ENCODE data around the gene ETAA1. TPM values are rescaled to one million over a fixed set of nuclear protein-coding genes. Genes with fewer than 3 reads are reported as not detected.

ETAA1 gene
- total and polyA plus RNA-seq, 2 of the 13 experiments (the other 11 are each of a cell fraction or from before 2014, with no cell fraction given) = 9.1 to 16.2 TPM

DNA sequence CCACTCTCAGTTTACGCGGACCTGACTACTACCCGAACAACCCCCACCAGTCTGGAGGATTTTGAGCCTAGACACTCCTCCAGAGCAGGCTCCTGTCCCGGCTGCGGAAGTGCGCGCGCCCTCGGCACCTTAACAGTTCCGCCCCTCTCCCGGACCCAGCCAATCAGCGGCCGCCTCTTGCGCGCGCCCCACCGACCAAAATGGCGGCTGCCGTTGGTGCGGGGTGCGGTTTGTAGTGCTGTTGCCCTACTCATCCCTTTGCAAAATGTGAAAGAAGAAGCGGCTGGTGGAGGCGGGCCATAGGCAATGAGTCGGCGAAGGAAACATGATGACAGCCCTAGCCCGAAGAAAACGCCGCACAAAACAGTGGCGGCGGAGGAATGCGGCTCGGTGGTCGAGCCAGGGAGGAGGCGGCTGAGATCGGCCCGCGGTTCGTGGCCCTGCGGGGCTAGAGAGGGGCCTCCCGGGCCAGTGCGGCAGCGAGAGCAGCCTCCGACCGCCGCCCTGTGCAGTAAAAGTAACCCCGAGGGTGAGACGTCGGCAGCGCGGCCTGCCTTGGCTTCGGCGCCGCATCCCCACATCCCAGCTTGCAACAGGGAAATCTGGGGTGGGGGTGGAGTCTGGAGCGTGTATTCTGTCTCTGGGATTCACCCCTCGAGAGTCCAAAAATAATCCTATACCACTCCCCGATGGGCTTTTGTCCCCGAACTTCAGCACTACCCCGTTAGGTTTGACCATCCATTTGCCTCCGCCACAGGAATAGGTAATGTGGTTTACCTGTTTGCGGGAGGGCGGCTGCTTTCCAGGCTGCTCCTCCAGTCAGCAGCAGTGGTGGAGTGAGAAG, at the start of gene ETAA1 (continued):
- TF ChIP-seq, protein P1, sequence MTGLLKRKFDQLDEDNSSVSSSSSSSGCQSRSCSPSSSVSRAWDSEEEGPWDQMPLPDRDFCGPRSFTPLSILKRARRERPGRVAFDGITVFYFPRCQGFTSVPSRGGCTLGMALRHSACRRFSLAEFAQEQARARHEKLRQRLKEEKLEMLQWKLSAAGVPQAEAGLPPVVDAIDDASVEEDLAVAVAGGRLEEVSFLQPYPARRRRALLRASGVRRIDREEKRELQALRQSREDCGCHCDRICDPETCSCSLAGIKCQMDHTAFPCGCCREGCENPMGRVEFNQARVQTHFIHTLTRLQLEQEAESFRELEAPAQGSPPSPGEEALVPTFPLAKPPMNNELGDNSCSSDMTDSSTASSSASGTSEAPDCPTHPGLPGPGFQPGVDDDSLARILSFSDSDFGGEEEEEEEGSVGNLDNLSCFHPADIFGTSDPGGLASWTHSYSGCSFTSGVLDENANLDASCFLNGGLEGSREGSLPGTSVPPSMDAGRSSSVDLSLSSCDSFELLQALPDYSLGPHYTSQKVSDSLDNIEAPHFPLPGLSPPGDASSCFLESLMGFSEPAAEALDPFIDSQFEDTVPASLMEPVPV (CRISPR knock-in tag; IDR thresholded peaks at IDR 0.05) = 0 out of 2 replicates have a peak, but pooled peaks have one; percentile 14
- no peak for TF ChIP-seq ZZZ3 (CRISPR knock-in tag; IDR thresholded peaks at IDR 0.05; ENCODE audit: borderline replicate concordance)
- TF ChIP-seq EED (CRISPR knock-in tag; IDR thresholded peaks at IDR 0.05) = peak; percentile 79
- TF ChIP-seq TSC22D2 (CRISPR knock-in tag; IDR thresholded peaks at IDR 0.05; ENCODE audit: borderline replicate concordance) = no peak; the same call in 1 of the 2 replicates
- TF ChIP-seq, protein P2, sequence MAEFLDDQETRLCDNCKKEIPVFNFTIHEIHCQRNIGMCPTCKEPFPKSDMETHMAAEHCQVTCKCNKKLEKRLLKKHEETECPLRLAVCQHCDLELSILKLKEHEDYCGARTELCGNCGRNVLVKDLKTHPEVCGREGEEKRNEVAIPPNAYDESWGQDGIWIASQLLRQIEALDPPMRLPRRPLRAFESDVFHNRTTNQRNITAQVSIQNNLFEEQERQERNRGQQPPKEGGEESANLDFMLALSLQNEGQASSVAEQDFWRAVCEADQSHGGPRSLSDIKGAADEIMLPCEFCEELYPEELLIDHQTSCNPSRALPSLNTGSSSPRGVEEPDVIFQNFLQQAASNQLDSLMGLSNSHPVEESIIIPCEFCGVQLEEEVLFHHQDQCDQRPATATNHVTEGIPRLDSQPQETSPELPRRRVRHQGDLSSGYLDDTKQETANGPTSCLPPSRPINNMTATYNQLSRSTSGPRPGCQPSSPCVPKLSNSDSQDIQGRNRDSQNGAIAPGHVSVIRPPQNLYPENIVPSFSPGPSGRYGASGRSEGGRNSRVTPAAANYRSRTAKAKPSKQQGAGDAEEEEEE (CRISPR knock-in tag; IDR thresholded peaks at IDR 0.05; ENCODE audit: borderline replicate concordance) = no peak
- peak; percentile 54; the same call in 1 of the 2 replicates for TF ChIP-seq NFKBIZ (CRISPR knock-in tag; IDR thresholded peaks at IDR 0.05)
- TF ChIP-seq, protein P3, sequence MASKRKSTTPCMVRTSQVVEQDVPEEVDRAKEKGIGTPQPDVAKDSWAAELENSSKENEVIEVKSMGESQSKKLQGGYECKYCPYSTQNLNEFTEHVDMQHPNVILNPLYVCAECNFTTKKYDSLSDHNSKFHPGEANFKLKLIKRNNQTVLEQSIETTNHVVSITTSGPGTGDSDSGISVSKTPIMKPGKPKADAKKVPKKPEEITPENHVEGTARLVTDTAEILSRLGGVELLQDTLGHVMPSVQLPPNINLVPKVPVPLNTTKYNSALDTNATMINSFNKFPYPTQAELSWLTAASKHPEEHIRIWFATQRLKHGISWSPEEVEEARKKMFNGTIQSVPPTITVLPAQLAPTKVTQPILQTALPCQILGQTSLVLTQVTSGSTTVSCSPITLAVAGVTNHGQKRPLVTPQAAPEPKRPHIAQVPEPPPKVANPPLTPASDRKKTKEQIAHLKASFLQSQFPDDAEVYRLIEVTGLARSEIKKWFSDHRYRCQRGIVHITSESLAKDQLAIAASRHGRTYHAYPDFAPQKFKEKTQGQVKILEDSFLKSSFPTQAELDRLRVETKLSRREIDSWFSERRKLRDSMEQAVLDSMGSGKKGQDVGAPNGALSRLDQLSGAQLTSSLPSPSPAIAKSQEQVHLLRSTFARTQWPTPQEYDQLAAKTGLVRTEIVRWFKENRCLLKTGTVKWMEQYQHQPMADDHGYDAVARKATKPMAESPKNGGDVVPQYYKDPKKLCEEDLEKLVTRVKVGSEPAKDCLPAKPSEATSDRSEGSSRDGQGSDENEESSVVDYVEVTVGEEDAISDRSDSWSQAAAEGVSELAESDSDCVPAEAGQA (IDR thresholded peaks at IDR 0.05; ENCODE audit: low read depth) = peak; percentile 90
- TF ChIP-seq, protein P3 (CRISPR knock-in tag; IDR thresholded peaks at IDR 0.05; ENCODE audit: borderline replicate concordance) = no peak
- TF ChIP-seq, protein P4, sequence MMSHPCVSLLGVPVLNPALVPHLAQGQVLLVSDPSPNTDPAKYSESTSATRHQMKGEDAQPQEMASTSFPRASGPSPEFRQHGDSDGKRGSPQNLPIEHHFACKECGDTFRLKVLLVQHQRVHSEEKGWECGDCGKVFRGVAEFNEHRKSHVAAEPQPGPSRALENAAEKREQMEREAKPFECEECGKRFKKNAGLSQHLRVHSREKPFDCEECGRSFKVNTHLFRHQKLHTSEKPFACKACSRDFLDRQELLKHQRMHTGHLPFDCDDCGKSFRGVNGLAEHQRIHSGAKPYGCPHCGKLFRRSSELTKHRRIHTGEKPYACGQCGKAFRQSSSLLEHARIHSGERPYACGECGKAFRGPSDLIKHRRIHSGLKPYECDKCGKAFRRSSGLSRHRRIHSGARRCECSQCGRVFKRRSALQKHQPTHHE (CRISPR knock-in tag; IDR thresholded peaks at IDR 0.05; ENCODE audit: borderline replicate concordance) = peak; percentile 78; the same call in 1 of the 2 replicates
- TF ChIP-seq ELF4 (CRISPR knock-in tag; IDR thresholded peaks at IDR 0.05; ENCODE audit: borderline replicate concordance) = peak; percentile 73; the same call in 1 of the 2 replicates
- TF ChIP-seq, protein P5, sequence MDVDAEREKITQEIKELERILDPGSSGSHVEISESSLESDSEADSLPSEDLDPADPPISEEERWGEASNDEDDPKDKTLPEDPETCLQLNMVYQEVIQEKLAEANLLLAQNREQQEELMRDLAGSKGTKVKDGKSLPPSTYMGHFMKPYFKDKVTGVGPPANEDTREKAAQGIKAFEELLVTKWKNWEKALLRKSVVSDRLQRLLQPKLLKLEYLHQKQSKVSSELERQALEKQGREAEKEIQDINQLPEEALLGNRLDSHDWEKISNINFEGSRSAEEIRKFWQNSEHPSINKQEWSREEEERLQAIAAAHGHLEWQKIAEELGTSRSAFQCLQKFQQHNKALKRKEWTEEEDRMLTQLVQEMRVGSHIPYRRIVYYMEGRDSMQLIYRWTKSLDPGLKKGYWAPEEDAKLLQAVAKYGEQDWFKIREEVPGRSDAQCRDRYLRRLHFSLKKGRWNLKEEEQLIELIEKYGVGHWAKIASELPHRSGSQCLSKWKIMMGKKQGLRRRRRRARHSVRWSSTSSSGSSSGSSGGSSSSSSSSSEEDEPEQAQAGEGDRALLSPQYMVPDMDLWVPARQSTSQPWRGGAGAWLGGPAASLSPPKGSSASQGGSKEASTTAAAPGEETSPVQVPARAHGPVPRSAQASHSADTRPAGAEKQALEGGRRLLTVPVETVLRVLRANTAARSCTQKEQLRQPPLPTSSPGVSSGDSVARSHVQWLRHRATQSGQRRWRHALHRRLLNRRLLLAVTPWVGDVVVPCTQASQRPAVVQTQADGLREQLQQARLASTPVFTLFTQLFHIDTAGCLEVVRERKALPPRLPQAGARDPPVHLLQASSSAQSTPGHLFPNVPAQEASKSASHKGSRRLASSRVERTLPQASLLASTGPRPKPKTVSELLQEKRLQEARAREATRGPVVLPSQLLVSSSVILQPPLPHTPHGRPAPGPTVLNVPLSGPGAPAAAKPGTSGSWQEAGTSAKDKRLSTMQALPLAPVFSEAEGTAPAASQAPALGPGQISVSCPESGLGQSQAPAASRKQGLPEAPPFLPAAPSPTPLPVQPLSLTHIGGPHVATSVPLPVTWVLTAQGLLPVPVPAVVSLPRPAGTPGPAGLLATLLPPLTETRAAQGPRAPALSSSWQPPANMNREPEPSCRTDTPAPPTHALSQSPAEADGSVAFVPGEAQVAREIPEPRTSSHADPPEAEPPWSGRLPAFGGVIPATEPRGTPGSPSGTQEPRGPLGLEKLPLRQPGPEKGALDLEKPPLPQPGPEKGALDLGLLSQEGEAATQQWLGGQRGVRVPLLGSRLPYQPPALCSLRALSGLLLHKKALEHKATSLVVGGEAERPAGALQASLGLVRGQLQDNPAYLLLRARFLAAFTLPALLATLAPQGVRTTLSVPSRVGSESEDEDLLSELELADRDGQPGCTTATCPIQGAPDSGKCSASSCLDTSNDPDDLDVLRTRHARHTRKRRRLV (CRISPR knock-in tag; IDR thresholded peaks at IDR 0.05) = peak; percentile 89

Data from HepG2 (cell line).